ENCODE results near the gene CFAP46. TPM values are rescaled to one million over a fixed set of nuclear protein-coding genes. Genes with fewer than 3 reads are reported as not detected.
A peak's percentile ranks its signal among the peaks of the same experiment; 100 is the strongest.

CFAP46 gene
- total and polyA plus RNA-seq, 4 donors = 0.33 to 0.59 (median 0.42) TPM

DNA sequence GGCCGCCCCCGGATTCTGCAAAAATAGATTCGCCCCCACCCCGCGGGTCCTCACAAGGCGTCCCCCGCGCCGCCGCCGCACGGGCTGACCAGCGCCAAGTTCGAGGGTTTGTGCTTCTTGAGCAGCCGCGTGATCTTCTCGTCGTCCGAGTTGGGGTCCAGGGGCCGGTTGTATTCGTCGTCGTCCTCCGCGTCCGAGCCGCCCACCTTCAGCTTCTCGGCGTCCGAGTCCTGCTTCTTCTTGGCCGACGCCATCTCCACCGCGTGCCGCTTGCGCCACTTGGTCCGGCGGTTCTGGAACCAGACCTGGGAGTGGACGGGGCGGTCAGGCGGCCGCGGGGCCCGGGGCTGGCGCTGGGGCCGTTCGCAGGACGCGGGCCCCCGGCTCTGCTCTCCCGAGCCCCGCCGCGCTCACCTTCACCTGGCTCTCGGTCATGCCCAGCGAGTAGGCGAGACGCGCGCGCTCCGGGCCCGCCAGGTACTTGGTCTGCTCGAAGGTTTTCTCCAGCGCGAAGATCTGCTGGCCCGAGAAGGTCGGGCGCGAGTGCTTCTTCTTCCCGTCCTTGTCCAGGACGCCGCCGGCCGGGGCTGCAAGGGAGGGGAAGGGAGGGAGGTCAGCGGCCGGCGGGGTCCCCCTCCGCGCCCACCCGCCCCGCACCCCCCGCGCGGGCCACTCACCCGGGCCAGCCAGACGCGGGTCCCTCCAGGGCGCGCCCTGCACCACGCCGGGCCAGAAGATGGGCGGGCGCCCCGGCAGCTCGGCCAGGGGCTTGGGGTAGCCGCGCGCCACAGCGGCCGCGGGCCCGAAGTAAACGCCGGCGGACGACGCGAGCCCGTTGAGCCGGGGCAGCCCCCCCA is 157.3 kb downstream of the CFAP46 start:
- WGBS = 11% methylated on average over 110 of the region's 111 CpGs
- no peak overlapping the region for H3K9ac ChIP-seq (ENCODE audit: low read depth in 1 of 2, low read length in 2 of 2)
- peaks cover 6 to 9% (median 7%) of the 10 kb centered on the region in 4 donors for H3K36me3 ChIP-seq (ENCODE audit: control insufficient read depth in 4 of 4, insufficient read depth in 3 of 4, low read depth in 1 of 4, low read length in 3 of 4)
- H3K27me3 ChIP-seq (ENCODE audit: control insufficient read depth in 4 of 4, insufficient read depth in 4 of 4, low read length in 3 of 4) = peaks cover 0 to 53% (median 3%) of the 10 kb centered on the region in 4 donors
- peak overlapping the region in 1 of 3 donors; percentile 20 for H3K4me3 ChIP-seq (ENCODE audit: low read depth in 1 of 3, low read length in 3 of 3)
- TF ChIP-seq, protein P1, sequence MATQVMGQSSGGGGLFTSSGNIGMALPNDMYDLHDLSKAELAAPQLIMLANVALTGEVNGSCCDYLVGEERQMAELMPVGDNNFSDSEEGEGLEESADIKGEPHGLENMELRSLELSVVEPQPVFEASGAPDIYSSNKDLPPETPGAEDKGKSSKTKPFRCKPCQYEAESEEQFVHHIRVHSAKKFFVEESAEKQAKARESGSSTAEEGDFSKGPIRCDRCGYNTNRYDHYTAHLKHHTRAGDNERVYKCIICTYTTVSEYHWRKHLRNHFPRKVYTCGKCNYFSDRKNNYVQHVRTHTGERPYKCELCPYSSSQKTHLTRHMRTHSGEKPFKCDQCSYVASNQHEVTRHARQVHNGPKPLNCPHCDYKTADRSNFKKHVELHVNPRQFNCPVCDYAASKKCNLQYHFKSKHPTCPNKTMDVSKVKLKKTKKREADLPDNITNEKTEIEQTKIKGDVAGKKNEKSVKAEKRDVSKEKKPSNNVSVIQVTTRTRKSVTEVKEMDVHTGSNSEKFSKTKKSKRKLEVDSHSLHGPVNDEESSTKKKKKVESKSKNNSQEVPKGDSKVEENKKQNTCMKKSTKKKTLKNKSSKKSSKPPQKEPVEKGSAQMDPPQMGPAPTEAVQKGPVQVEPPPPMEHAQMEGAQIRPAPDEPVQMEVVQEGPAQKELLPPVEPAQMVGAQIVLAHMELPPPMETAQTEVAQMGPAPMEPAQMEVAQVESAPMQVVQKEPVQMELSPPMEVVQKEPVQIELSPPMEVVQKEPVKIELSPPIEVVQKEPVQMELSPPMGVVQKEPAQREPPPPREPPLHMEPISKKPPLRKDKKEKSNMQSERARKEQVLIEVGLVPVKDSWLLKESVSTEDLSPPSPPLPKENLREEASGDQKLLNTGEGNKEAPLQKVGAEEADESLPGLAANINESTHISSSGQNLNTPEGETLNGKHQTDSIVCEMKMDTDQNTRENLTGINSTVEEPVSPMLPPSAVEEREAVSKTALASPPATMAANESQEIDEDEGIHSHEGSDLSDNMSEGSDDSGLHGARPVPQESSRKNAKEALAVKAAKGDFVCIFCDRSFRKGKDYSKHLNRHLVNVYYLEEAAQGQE (IDR thresholded peaks at IDR 0.05) = no peak
- TF ChIP-seq YY1 (IDR thresholded peaks at IDR 0.05) = no peak
- no peak for TF ChIP-seq MAX (IDR thresholded peaks at IDR 0.05)
- no peak for TF ChIP-seq EGR1 (IDR thresholded peaks at IDR 0.05; ENCODE audit: low read depth in 2 of 2)
- TF ChIP-seq FOXA1 (IDR thresholded peaks at IDR 0.05) = no peak
- TF ChIP-seq, protein P2, sequence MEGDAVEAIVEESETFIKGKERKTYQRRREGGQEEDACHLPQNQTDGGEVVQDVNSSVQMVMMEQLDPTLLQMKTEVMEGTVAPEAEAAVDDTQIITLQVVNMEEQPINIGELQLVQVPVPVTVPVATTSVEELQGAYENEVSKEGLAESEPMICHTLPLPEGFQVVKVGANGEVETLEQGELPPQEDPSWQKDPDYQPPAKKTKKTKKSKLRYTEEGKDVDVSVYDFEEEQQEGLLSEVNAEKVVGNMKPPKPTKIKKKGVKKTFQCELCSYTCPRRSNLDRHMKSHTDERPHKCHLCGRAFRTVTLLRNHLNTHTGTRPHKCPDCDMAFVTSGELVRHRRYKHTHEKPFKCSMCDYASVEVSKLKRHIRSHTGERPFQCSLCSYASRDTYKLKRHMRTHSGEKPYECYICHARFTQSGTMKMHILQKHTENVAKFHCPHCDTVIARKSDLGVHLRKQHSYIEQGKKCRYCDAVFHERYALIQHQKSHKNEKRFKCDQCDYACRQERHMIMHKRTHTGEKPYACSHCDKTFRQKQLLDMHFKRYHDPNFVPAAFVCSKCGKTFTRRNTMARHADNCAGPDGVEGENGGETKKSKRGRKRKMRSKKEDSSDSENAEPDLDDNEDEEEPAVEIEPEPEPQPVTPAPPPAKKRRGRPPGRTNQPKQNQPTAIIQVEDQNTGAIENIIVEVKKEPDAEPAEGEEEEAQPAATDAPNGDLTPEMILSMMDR (IDR thresholded peaks at IDR 0.05; ENCODE audit: low read depth, low read length, missing input control) = no peak
- no peak for TF ChIP-seq RAD21 (IDR thresholded peaks at IDR 0.05)
- TF ChIP-seq NR2F2 (IDR thresholded peaks at IDR 0.05) = no peak
- no peak for TF ChIP-seq ATF3 (IDR thresholded peaks at IDR 0.05)
- TF ChIP-seq TAF1 (conservative IDR thresholded peaks at IDR 0.05) = no peak
- no peak for TF ChIP-seq JUND (IDR thresholded peaks at IDR 0.05)
- TF ChIP-seq HNF4G (IDR thresholded peaks at IDR 0.05) = no peak
- TF ChIP-seq SP1 (IDR thresholded peaks at IDR 0.05) = no peak
- no peak for TF ChIP-seq RXRA (IDR thresholded peaks at IDR 0.05)
- no peak for DNase-seq (ENCODE audit: low spot score)
- peaks cover 0 to 10% (median 3%) of the 10 kb centered on the region in 4 donors for H3K9me3 ChIP-seq (ENCODE audit: control insufficient read depth in 4 of 4, low read length in 3 of 4)
- peaks cover 2 to 22% (median 6%) of the 10 kb centered on the region in 4 donors for H3K4me1 ChIP-seq (ENCODE audit: control insufficient read depth in 4 of 4, insufficient read depth in 4 of 4, low read length in 3 of 4)
- H3K27ac ChIP-seq (ENCODE audit: low read depth in 1 of 2, low read length in 2 of 2) = no peak overlapping the region

DNA sequence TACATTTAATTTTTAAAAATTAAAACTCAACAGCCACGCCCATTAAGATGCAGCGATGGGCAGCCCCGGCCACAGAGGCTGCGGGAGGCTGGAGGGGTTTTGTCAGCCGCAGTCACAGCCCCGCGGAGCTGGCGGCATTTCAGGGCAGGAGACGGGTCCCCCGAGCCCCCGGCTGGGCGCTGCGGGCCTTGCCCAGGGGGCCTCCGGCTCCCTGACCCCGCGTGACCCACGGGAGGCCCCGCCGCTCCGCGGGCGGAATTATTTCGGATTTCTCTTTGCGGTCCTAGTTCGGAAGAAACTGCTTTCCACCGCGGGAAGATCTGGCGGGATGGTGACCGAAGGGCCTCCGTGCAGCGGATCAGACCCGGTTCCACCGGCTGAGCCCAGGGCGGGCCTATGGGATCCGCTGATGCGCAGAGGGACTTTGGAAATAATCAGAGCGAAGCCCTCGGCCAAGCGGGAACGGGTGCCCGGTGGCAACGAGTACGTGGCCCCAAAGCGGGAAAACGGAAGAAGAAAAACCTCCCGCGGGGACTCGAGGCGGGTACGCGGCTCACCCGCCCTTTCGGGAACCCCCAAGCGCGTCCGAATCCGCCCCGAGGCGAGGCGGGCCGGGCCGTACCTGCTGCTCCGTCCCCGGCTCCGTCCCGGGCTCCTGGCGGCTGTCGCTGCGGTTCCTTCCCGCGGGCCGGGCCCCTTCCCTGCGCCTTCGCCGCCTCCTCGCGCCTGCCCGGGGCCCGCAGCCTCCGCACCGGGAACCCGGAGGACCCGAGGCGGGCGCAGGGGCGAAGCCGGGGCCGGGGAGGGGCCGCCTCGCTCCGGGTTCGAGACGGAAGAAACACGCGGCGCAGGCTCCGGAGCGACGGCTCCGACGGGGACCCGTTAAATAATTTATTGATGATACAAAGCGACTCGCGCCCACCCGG is 158.2 kb downstream of the CFAP46 start:
- H3K27me3 ChIP-seq (ENCODE audit: control insufficient read depth in 4 of 4, insufficient read depth in 4 of 4, low read length in 3 of 4) = peaks cover 0 to 47% (median 2%) of the 10 kb centered on the region in 4 donors
- no peak for DNase-seq (ENCODE audit: low spot score)
- H3K36me3 ChIP-seq (ENCODE audit: control insufficient read depth in 4 of 4, insufficient read depth in 3 of 4, low read depth in 1 of 4, low read length in 3 of 4) = peaks cover 6 to 16% (median 8%) of the 10 kb centered on the region in 4 donors
- H3K4me3 ChIP-seq (ENCODE audit: low read depth in 1 of 3, low read length in 3 of 3) = peak overlapping the region in 1 of 3 donors; percentile 10
- WGBS = 21% methylated on average over 106 of the region's 106 CpGs
- no peak overlapping the region for H3K9ac ChIP-seq (ENCODE audit: low read depth in 1 of 2, low read length in 2 of 2)
- no peak overlapping the region for H3K27ac ChIP-seq (ENCODE audit: low read depth in 1 of 2, low read length in 2 of 2)
- H3K4me1 ChIP-seq (ENCODE audit: control insufficient read depth in 4 of 4, insufficient read depth in 4 of 4, low read length in 3 of 4) = peaks cover 2 to 22% (median 6%) of the 10 kb centered on the region in 4 donors
- peaks cover 0 to 10% (median 3%) of the 10 kb centered on the region in 4 donors for H3K9me3 ChIP-seq (ENCODE audit: control insufficient read depth in 4 of 4, low read length in 3 of 4)
- no peak for TF ChIP-seq FOXA1 (IDR thresholded peaks at IDR 0.05)
- TF ChIP-seq FOXA2 (IDR thresholded peaks at IDR 0.05) = no peak
- no peak for TF ChIP-seq TAF1 (conservative IDR thresholded peaks at IDR 0.05)
- TF ChIP-seq, protein P1 (IDR thresholded peaks at IDR 0.05) = no peak
- no peak for TF ChIP-seq ZBTB33 (IDR thresholded peaks at IDR 0.05)
- TF ChIP-seq NR2F2 (IDR thresholded peaks at IDR 0.05) = no peak
- TF ChIP-seq RXRA (IDR thresholded peaks at IDR 0.05) = no peak
- TF ChIP-seq JUND (IDR thresholded peaks at IDR 0.05) = no peak
- no peak for TF ChIP-seq EGR1 (IDR thresholded peaks at IDR 0.05; ENCODE audit: low read depth in 2 of 2)
- no peak for TF ChIP-seq HNF4A (conservative IDR thresholded peaks at IDR 0.05)

Measured in liver (tissue), 9 donors.